SK-N-SH (cell line): ENCODE measurements around the gene ARHGEF4. TPM values are rescaled to one million over a fixed set of nuclear protein-coding genes. Genes with fewer than 3 reads are reported as not detected.

Experiments
- CTCF ChIA-PET: fragments of 300-600, 350-600 bp; formaldehyde crosslinking; extraction: SDS; loops from one replicate; lab custom pipeline; 2021; lab: Yijun Ruan, JAX
- POLR2A ChIA-PET: fragments of 350-600 bp; sonication (Branson Sonifier 250); formaldehyde crosslinking; extraction: SDS; loops from one replicate; lab custom pipeline; 2020; ENCODE audit warnings: antibody characterized with exemption, inconsistent platforms; lab: Yijun Ruan, JAX
- DNase-seq: peaks from one replicate; pipeline ENCODE4 v3.0.0; 2012
- H2AFZ ChIP-seq: fragments of 200-600 bp; sonication (generic); 2 replicates; pipeline ENCODE4 v1.8.1; 2016; ENCODE audit warnings: antibody characterized with exemption, mild to moderate bottlenecking, low read depth
- H3F3A ChIP-seq: fragments of 200-600 bp; sonication (generic); replicated peaks from 2 replicates; pipeline ENCODE3; 2016; ENCODE audit warnings: antibody characterized with exemption, mild to moderate bottlenecking; ENCODE audit not compliant: insufficient read depth
- H3K27ac ChIP-seq, 2 experiments: fragments of 200-500 bp in 1 of 2; fragments of 200-600 bp in 1 of 2; sonication (Bioruptor generic) in 1 of 2; sonication (generic), shearing (Covaris generic) in 1 of 2; 2 replicates each; pipeline versions ENCODE4 v1.5.1 to v1.6.1; 2014 to 2016; ENCODE audit warnings: low read depth in 2 of 2, inconsistent platforms in 1 of 2, low read length in 1 of 2, mild to moderate bottlenecking in 1 of 2, mixed read lengths in 1 of 2
- H3K27me3 ChIP-seq: fragments of 200-600 bp; sonication (generic), shearing (Covaris generic); 2 replicates; pipeline ENCODE4 v1.6.1; 2016; ENCODE audit warnings: mixed run types; ENCODE audit not compliant: insufficient read depth
- H3K36me3 ChIP-seq, 2 experiments: fragments of 200-500 bp in 1 of 2; fragments of 200-600 bp in 1 of 2; sonication (Bioruptor generic) in 1 of 2; sonication (generic) in 1 of 2; replicated peaks in 1 of 2; 2 replicates each; pipeline versions ENCODE3 to v1.5.1; 2014 to 2016; ENCODE audit warnings: low read length in 1 of 2, mild to moderate bottlenecking in 1 of 2; ENCODE audit not compliant: insufficient read depth in 2 of 2, control insufficient read depth in 1 of 2
- H3K4me1 ChIP-seq, 2 experiments: fragments of 200-500 bp in 1 of 2; fragments of 200-600 bp in 1 of 2; sonication (Bioruptor generic) in 1 of 2; sonication (generic), shearing (Covaris generic) in 1 of 2; 2 replicates each; pipeline versions ENCODE4 v1.5.1 to v1.6.1; 2014 to 2016; ENCODE audit warnings: low read depth in 1 of 2, low read length in 1 of 2, mixed run types in 1 of 2; ENCODE audit not compliant: insufficient read depth in 2 of 2, control insufficient read depth in 1 of 2
- H3K4me2 ChIP-seq: fragments of 200-600 bp; sonication (generic), shearing (Covaris generic); 2 replicates; pipeline ENCODE4 v1.6.1; 2017; ENCODE audit warnings: mixed run types
- H3K4me3 ChIP-seq, 2 experiments: fragments of 200-500 bp in 1 of 2; fragments of 200-600 bp in 1 of 2; sonication (Bioruptor generic) in 1 of 2; sonication (generic), shearing (Covaris generic) in 1 of 2; 2 replicates each; pipeline versions ENCODE4 v1.5.1 to v1.8.1; 2014 to 2016; ENCODE audit warnings: low read depth in 2 of 2, inconsistent platforms in 1 of 2, low read length in 1 of 2, mild to moderate bottlenecking in 1 of 2, mixed read lengths in 1 of 2, moderate library complexity in 1 of 2
- H3K79me2 ChIP-seq: fragments of 200-600 bp; sonication (generic); 2 replicates; pipeline ENCODE4 v1.8.1; 2017; ENCODE audit warnings: mild to moderate bottlenecking; ENCODE audit not compliant: insufficient read depth
- H3K9ac ChIP-seq: fragments of 200-600 bp; sonication (generic); 2 replicates; pipeline ENCODE4 v1.6.1; 2017; ENCODE audit warnings: mixed run types
- H3K9me2 ChIP-seq: fragments of 200-600 bp; sonication (generic); 2 replicates; pipeline ENCODE4 v1.6.1; 2017; ENCODE audit warnings: mixed run types
- H3K9me3 ChIP-seq: fragments of 200-600 bp; sonication (generic); 2 replicates; pipeline ENCODE4 v1.6.1; 2017; ENCODE audit warnings: mixed run types, mild to moderate bottlenecking, moderate library complexity
- H4K20me1 ChIP-seq: fragments of 200-600 bp; sonication (generic); 2 replicates; pipeline ENCODE4 v1.6.1; 2017; ENCODE audit warnings: mild to moderate bottlenecking, mixed run types; ENCODE audit not compliant: insufficient read depth
- EZH2phosphoT487 ChIP-seq: fragments of 200-600 bp; sonication (generic); IDR thresholded peaks from 2 replicates; pipeline ENCODE4 v1.6.1; 2017; ENCODE audit warnings: low read depth, mixed run types, mild to moderate bottlenecking, antibody characterized with exemption, moderate library complexity, borderline replicate concordance
- FOXM1 ChIP-seq: IDR thresholded peaks from 2 replicates; pipeline ENCODE4 v1.4.0; 2012; ENCODE audit warnings: low read depth, mild to moderate bottlenecking
- MEF2A ChIP-seq: IDR thresholded peaks from 2 replicates; pipeline ENCODE4 v1.4.0; 2012; ENCODE audit warnings: low read depth, borderline replicate concordance
- MXI1 ChIP-seq: IDR thresholded peaks from 2 replicates; pipeline ENCODE4 v1.6.1; 2012; ENCODE audit warnings: mild to moderate bottlenecking, low read depth, low read length, improper control_type of control experiment
- RAD21 ChIP-seq: IDR thresholded peaks from 2 replicates; pipeline ENCODE4 v1.6.1; 2012; ENCODE audit warnings: mild to moderate bottlenecking, low read length
- REST ChIP-seq: IDR thresholded peaks from 2 replicates; pipeline ENCODE4 v1.6.1; 2012; ENCODE audit warnings: mild to moderate bottlenecking, low read depth, low read length, moderate library complexity
- RXRA ChIP-seq: IDR thresholded peaks from 2 replicates; pipeline ENCODE4 v1.4.0; 2012; ENCODE audit warnings: low read depth, mild to moderate bottlenecking, borderline replicate concordance
- SIN3A ChIP-seq: IDR thresholded peaks from 2 replicates; pipeline ENCODE4 v1.6.1; 2012; ENCODE audit warnings: low read depth, mild to moderate bottlenecking, low read length, moderate library complexity, borderline replicate concordance
- SMC3 ChIP-seq: IDR thresholded peaks from 2 replicates; pipeline ENCODE4 v1.6.1; 2012; ENCODE audit warnings: low read depth, low read length, improper control_type of control experiment
- TAF1 ChIP-seq: IDR thresholded peaks from 2 replicates; pipeline ENCODE4 v1.6.1; 2012; ENCODE audit warnings: low read depth, mild to moderate bottlenecking, low read length, moderate library complexity, borderline replicate concordance
- TEAD4 ChIP-seq: IDR thresholded peaks from 2 replicates; pipeline ENCODE4 v1.4.0; 2012; ENCODE audit warnings: mild to moderate bottlenecking, borderline replicate concordance; ENCODE audit not compliant: insufficient read depth
- USF2 ChIP-seq: fragments of 150-350 bp; IDR thresholded peaks from 2 replicates; pipeline ENCODE4 v1.6.1; 2017; ENCODE audit warnings: antibody characterized with exemption, low read length, low read depth, borderline replicate concordance
- WGBS: methylation state at CpG from one replicate; pipeline ENCODE4 v1.1.6; 2017; ENCODE audit warnings: low lambda C conversion rate; 5-methylcytosine and 5-hydroxymethylcytosine counted together
- polyA plus RNA-seq, 3 experiments: library from polyadenylated mRNA; depleted of rRNA; stranded (reverse); fragments of >200 nt; gene quantifications; 2 replicates each; pipeline ENCODE4 v1.2.3, GENCODE V29; 2012
- TF ChIP-seq, protein P1 (sequence below): IDR thresholded peaks from 2 replicates; pipeline ENCODE4; 2012
- TF ChIP-seq, protein P2 (sequence below): IDR thresholded peaks from 2 replicates; pipeline ENCODE4 v1.4.0; 2012; ENCODE audit warnings: low read depth, borderline replicate concordance
- TF ChIP-seq, protein P3 (sequence below): IDR thresholded peaks from 2 replicates; pipeline ENCODE4 v1.4.0; 2012; ENCODE audit warnings: low read depth
- TF ChIP-seq, protein P4 (sequence below): fragments of 150-350 bp; IDR thresholded peaks from 2 replicates; pipeline ENCODE4 v1.6.1; 2016; ENCODE audit warnings: mild to moderate bottlenecking, low read depth, low read length

ARHGEF4 gene
- polyA plus RNA-seq, 1 of the 3 experiments (the other 2 are of a cell fraction), result 2.3 TPM

GRCh38 chr2:130877258-130877657 lies 40.5 kb downstream of the ARHGEF4 start (continued):
- TF ChIP-seq, protein P1, sequence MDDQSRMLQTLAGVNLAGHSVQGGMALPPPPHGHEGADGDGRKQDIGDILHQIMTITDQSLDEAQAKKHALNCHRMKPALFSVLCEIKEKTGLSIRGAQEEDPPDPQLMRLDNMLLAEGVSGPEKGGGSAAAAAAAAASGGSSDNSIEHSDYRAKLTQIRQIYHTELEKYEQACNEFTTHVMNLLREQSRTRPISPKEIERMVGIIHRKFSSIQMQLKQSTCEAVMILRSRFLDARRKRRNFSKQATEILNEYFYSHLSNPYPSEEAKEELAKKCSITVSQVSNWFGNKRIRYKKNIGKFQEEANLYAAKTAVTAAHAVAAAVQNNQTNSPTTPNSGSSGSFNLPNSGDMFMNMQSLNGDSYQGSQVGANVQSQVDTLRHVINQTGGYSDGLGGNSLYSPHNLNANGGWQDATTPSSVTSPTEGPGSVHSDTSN, result no peak
- TF ChIP-seq, all 33 proteins: peak for 0

- Histone ChIP-seq H3K9me2 (no peaks in the 10 kb centered on the region), H2AFZ (no peak overlapping the region), H4K20me1 (no peaks in the 10 kb centered on the region), H3K9me3 (no peaks in the 10 kb centered on the region), H3K9ac (no peak overlapping the region), H3K4me3 (no peak overlapping the region), H3F3A (no peaks in the 10 kb centered on the region), H3K27ac (no peak overlapping the region), H3K4me2 (no peak overlapping the region), H3K27me3 (no peaks in the 10 kb centered on the region; the same call in 1 of the 2 replicates), H3K36me3 (no peaks in the 10 kb centered on the region), H3K4me1 (peaks cover 0 to 4% of the 10 kb centered on the region in 2 experiments; a peak in 1 of 4 replicates), H3K79me2 (no peaks in the 10 kb centered on the region)
- ChIA-PET CTCF (no interaction called here), POLR2A (no interaction called here)
- no peak for DNase-seq
- TF ChIP-seq, protein P1, result no peak
- TF ChIP-seq TAF1 (no peak), MXI1 (no peak), USF2 (no peak)
- WGBS, result 33% methylated on average over 2 of the region's 3 CpGs
Observed at GRCh38 chr2:130878316-130878715, 41.6 kb downstream of the ARHGEF4 start.

GRCh38 chr2:130878933-130879332 lies 42.2 kb downstream of the ARHGEF4 start:
- H3K27ac ChIP-seq, result no peak overlapping the region
- H3K9me2 ChIP-seq, result no peaks in the 10 kb centered on the region
- H3K4me2 ChIP-seq, result no peak overlapping the region
- no peaks in the 10 kb centered on the region for H3K36me3 ChIP-seq
- H3K27me3 ChIP-seq, result no peaks in the 10 kb centered on the region; the same call in 1 of the 2 replicates
- H3F3A ChIP-seq, result no peaks in the 10 kb centered on the region
- CTCF ChIA-PET, result no interaction called here
- no peaks in the 10 kb centered on the region for H3K9me3 ChIP-seq
- no peak overlapping the region for H3K9ac ChIP-seq
- WGBS, result 38% methylated on average over 2 of the region's 2 CpGs
- no peak for DNase-seq
- no peaks in the 10 kb centered on the region for H4K20me1 ChIP-seq
- no peak overlapping the region for H3K4me3 ChIP-seq
- POLR2A ChIA-PET, result no interaction called here
- no peak overlapping the region for H2AFZ ChIP-seq
- peaks cover 0 to 10% of the 10 kb centered on the region in 2 experiments; a peak in 2 of 4 replicates for H3K4me1 ChIP-seq
- H3K79me2 ChIP-seq, result no peaks in the 10 kb centered on the region
- TF ChIP-seq, protein P2, sequence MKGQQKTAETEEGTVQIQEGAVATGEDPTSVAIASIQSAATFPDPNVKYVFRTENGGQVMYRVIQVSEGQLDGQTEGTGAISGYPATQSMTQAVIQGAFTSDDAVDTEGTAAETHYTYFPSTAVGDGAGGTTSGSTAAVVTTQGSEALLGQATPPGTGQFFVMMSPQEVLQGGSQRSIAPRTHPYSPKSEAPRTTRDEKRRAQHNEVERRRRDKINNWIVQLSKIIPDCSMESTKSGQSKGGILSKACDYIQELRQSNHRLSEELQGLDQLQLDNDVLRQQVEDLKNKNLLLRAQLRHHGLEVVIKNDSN, result no peak
- TF ChIP-seq SMC3 (no peak), MEF2A (no peak), EZH2phosphoT487 (no peak), REST (no peak), FOXM1 (no peak), SIN3A (no peak), RAD21 (no peak), TEAD4 (no peak), RXRA (no peak)
- TF ChIP-seq, protein P3, sequence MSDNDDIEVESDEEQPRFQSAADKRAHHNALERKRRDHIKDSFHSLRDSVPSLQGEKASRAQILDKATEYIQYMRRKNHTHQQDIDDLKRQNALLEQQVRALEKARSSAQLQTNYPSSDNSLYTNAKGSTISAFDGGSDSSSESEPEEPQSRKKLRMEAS, result no peak
- TF ChIP-seq, protein P4, sequence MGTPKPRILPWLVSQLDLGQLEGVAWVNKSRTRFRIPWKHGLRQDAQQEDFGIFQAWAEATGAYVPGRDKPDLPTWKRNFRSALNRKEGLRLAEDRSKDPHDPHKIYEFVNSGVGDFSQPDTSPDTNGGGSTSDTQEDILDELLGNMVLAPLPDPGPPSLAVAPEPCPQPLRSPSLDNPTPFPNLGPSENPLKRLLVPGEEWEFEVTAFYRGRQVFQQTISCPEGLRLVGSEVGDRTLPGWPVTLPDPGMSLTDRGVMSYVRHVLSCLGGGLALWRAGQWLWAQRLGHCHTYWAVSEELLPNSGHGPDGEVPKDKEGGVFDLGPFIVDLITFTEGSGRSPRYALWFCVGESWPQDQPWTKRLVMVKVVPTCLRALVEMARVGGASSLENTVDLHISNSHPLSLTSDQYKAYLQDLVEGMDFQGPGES, result no peak
